ENCODE measurements around the gene PARP16.

Gene PARP16, protein sequence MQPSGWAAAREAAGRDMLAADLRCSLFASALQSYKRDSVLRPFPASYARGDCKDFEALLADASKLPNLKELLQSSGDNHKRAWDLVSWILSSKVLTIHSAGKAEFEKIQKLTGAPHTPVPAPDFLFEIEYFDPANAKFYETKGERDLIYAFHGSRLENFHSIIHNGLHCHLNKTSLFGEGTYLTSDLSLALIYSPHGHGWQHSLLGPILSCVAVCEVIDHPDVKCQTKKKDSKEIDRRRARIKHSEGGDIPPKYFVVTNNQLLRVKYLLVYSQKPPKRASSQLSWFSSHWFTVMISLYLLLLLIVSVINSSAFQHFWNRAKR

DNA sequence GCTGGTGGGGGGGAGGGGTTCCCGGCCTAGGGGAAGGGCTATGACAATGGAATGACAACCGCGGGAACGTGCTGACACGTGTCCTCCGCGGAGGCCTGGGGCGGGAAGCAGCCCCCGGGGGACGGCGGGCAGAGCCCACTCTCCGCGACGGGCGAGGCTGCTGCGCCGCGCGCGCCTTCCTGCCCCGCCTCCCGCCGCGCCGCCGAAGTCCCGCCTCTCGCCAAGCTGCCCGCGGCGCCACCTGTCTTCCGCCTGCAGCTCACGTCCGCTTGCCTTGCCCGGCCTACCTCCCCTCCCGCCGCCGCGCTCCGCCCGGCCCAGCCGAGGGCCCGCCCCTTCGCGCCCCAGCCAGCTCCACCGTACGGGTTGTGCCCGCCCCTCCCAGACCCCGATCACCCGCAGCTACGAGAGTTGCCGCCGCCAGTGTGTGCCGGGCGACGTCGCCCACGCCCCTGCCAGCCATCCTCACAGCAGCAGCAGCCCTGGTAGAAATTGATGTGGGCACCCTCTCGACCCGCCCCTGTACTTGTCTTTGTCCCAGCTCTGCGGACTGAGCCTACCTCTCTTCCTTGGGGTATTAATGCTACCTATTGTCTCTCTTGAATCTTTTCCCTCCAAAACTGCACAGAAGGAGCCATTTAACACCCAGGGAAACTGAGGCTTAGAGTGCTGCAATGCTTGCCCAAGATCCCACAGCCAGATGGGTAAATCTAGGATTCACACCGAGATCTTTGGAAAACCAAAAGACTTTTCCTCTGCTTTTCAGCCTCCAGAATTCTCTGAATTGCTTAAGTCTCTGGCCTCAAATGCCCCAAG lies at the start of gene PARP16:
Gene PARP16 (minus strand): TSS at position 180 of the 816 bp plus-strand sequence. CDS start 457 bp downstream, outside the sequence.
- peak; percentile 71 to 88 for DNase-seq (ENCODE audit: low read depth in 2 of 2, low spot score in 1 of 2)

DNA sequence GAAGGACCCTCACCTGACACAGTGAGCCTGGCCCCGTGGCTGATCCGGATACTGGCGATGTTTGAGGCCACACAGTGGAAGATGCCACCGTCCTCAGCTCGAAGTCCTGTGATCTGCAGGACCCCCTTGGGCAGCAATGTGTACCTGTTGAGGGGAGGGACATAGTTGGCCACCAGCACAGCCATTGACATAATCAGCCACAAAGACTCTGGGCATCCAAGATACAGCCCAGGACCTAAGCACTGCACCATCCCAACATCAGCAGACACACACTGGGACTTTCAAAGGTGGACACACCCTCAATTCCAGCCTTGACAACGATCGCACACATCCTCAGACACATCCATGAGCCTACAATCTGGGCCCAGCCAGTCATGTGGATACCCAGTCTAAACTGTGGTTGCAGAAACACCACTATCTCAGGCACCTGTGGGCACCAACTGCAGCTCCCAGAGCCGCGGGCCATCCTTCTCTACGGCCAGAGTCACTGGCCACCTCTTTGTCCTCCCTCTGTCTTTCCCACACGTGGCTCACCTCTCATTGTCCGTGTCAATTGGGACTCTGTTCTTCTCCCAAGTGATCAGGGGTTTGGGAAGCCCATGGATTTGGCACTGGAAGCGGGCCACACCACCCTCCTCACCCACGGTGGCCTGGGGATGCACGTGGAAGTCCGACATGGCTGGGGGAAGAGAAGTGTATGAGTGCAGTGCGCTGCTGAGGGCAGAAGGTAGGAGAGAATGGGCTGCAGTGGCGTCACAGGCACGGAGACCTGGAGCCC lies 48.8 kb upstream of the PARP16 start:
- no peak for DNase-seq (ENCODE audit: low read depth in 2 of 2, low spot score in 1 of 2)

DNA sequence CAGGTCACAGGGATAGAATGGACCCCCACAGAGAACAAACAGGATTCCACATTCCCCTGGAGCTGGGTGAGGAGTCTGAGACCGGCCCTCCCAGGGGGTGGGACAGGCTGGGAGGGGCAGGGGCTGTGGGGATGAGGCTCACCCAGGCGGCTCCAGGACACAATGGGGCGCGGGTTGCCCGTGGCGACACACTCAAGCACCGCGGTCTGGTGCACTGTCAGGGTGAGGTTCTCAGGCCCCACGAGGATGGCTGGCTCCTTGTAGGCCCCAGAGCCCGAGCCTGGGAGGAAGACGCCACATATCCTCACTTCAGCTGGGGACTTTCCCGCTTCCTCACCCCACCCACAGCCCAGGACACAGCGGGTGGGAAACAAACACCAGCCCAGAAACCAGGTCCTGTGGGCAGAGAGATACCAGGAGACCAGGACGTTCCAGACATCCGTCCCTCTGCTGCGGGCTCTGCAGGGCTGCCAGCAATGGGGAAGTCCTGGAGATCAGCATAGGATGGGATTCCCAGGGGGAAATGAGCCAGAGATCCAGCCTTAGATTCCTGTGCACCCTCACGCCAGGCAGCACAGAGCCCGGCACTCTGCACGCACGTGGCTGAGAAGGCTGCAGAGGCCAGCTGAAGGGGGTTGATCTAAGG lies 48.0 kb upstream of the PARP16 start:
- DNase-seq (ENCODE audit: low read depth in 2 of 2, low spot score in 1 of 2) = no peak

DNA sequence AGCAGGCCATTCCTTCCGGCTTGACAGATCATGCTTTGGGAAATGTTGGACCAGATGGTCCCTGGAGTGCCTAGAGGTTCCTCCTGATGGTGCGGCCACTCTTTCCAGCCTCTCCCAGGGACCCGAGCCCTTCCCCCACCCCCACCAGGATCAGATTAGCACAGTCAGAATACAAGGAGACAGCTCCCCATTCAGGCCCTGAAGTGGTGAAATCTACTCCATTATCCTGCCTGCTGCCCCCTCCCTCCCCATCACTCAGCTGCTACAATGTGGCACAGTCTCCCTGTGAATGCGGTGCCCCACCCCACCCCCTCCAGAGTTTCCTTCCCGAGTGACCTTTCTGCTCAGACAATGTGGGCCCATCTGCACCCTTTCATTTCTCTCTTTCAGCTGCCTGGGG lies 47.2 kb upstream of the PARP16 start:
- no peak for DNase-seq (ENCODE audit: low read depth in 2 of 2, low spot score in 1 of 2)

DNA sequence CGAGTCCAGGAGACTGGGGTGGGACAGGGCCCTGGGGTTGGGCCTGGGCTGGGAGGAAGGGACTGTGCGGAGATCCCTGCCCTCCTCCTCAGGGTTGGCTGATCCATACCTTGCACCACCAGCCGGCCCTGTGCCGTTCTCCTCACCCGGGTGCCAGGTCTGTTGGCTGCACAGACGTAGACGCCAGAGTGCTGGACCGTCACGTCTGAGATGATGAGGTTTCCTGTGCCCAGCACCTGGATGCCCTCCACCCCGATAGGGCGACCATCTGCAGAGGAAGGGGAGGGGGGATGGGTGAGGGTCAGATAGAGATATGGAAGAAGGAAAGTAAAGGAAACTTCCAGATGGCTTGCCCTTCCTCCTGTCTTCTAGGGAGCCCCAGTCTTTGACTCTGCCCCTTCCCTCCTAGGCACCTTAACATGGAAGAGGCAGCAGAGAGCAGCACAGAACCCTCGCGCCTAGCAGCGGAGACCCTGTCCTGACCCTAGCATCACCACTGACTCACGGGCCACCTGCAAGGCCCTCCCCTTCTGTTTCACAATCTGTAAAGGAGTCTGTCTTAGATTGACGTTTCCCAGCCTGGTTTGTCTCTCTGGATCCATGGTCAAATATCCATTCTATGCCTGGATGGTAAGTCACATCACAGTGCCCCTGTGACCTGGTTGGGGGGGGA lies 46.6 kb upstream of the PARP16 start:
- no peak for DNase-seq (ENCODE audit: low read depth in 2 of 2, low spot score in 1 of 2)

DNA sequence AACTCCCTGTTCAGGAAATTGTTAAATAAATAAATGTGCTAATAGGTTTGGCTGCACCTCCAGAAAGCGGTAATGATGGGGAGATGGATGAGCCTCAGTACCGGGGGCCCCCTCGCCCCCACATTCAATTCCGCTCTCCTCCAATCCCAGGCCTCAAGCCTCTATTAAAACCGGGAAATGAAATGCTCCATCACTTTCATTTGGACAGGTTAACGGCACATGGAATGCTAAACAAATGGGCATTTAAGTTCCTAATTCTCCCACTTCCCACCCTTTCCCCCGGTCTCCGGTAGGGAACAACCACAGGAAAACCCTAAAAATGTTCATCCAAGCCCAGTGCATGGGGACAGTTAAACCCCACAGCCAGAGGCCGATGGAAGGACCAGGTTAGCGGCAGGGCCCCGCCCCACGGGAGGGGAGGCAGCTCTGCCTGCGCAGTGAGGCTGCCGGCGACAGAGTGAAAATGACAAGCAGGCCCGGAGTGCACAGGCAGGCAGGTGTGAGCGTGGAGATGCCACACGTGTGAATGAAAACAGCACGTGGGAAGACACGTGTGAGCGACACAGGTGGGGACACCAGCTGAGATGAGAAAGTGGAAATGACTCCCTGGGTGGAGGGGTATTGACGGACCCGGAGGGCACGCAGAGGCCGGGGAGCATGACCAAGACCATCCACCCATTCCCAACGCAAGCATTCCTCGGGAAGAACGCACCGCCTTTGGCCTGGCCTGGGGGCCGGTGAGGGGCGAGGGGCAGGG lies 45.9 kb upstream of the PARP16 start:
- no peak for DNase-seq (ENCODE audit: low read depth in 2 of 2, low spot score in 1 of 2)

DNA sequence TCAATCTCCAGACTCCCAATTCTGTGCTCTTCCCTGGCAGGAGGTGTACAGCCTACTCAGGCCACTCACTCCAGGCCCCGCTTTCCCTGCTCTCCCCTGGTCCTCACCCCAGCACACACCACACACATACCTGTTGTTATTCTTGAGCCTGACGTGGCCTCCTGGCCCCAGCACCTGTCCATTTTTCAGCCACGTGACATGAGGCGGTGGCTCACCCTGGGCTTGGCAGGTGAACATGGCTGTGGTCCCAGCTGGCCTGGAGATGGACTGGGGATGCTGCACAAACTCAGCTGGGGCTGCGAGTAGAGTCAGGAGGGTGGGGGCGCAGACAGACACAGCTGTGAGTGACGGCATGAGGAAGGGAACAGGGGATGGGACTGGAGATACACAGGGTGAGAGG lies 45.1 kb upstream of the PARP16 start:
- no peak for DNase-seq (ENCODE audit: low read depth in 2 of 2, low spot score in 1 of 2)

DNA sequence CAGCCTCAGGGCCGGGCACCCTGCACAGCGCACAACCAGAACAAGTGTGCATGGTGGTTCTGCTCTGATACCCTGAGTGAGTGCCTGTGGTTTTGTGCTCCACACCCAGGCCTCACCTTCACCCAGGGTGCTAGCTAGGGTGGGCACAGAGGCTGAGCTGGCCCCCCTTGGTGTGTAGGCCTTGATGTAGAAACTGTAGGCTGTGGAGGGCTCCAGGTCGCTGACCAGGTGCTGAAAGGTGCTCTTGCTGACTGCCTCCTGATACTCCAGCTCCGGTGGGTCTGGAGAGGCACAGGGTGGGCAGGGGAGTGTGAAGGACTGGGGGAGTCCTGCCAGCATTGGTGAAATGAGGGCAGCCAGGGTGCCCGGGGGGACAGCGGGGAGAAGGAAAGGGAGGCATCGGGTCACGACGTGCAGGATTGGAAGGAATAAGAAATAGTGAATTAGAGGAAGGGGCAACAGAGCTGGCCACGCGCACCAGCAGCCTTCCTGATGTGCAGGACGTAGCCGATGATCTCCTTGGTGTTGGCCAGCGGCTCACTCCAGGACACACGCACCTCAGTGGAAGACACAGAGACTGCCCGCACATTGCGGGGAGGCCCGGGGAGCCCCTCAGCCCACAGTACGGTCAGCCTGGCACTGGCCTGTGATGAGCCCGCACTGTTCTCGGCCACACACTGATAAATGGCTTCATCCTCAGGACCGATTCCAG lies 44.4 kb upstream of the PARP16 start:
- no peak for DNase-seq (ENCODE audit: low read depth in 2 of 2, low spot score in 1 of 2)

DNA sequence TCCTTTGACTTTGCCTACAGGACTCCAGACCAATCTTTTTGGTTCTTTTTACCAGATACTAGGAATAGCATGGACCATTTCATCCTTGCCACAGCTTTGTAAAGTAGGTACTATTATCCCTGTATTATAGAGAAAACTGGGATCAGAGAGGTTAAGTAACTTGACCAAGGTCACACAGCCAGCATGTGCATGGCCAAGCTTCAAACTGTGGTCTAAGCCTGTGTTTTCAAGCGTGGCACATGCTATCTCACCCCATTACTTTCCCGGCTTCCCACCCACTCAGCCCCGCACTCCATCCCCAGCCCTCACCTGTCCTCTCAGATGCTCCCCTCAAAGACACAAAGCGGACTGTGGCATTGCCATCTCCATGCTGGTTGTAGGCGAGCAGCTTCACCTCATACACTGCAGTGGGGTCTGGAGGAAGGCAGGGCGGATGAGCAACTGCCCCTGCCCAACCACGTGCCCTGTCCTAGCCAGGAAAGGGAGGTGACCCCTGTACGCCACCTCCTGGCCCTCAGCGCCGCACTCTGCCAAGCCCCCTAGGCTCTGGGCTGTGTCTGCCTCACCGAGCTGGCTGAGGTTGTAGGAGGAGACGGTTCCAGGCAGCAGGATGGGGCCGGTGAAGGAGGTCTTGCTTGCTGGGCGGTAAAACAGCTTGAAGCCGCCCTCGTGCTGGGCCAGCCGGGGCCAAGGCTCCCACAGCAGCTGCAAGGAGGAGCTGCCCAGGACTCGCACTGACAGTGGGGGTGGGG lies 43.5 kb upstream of the PARP16 start:
- DNase-seq (ENCODE audit: low read depth in 2 of 2, low spot score in 1 of 2) = no peak

DNA sequence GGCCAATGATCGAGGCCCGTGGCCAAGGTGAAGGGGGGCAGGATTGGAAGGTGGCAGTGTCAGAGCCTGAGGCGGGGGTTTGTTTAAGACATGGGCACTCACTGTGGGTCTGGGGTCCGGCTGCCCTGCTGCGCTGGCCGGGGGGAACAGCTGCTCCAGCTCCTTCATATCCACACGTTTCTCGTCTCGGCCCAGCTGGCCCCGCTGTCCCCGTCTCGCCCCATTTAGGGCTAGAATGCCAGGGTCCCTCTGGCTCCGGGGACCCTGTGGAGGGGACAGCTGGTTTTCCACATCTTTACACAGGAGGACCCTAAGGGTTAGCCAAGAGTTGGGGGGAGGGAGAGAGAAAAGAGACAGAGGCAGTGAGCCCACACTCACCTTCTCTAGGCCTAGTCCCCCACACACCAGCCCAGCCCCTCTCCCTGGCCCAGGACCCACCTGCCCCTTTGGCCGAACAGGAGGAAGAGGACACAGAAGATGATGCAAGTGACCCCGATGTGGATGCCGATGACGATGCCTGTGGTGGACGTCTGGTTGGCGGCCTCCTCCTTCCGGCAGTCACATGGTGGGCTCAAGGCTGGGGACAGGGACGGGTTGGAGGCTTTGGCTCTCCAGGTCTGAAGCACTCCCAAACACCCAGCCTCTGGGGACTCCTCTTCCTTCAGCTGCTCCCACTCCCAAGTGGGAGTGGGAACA lies 42.8 kb upstream of the PARP16 start:
- DNase-seq (ENCODE audit: low read depth in 2 of 2, low spot score in 1 of 2) = no peak

DNA sequence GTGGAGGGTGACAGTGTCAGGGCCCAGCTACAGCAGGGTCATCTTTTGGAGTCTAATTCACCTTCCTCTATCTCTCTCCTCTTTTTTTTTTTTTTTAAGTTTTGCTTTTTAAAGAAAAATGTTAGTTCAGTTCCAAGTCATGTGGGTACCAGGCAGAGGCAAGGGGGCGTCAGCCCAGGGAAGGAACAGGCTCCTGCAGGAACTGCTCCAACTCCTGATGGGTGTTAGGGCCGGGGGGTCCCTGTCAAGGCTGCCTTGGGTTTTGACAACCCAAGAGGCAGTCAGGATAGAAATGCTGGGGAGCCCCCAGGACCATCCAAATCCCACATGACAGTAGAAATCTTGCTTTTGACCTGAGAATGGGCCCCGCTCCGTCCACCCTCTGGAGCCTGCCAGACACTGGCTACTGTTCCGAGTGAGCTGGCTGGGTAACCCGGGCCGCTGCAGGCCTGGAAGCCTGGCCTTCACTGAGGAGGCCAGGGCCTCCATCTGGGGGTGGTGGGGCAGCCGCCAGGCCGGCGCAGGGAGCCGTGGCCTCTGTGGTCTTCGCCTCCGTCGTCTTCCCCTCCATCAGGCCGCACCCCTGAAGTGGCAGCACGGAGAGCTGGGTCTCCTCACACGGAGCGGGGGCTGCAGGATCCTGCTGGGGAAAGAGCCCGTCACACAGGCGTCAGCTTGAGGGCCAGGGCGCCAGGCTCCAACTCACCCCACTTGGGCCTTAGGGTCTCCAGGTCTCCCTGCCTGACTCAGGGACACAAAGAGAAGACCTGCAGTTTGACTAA lies 42.0 kb upstream of the PARP16 start:
- DNase-seq (ENCODE audit: low read depth in 2 of 2, low spot score in 1 of 2) = no peak

DNA sequence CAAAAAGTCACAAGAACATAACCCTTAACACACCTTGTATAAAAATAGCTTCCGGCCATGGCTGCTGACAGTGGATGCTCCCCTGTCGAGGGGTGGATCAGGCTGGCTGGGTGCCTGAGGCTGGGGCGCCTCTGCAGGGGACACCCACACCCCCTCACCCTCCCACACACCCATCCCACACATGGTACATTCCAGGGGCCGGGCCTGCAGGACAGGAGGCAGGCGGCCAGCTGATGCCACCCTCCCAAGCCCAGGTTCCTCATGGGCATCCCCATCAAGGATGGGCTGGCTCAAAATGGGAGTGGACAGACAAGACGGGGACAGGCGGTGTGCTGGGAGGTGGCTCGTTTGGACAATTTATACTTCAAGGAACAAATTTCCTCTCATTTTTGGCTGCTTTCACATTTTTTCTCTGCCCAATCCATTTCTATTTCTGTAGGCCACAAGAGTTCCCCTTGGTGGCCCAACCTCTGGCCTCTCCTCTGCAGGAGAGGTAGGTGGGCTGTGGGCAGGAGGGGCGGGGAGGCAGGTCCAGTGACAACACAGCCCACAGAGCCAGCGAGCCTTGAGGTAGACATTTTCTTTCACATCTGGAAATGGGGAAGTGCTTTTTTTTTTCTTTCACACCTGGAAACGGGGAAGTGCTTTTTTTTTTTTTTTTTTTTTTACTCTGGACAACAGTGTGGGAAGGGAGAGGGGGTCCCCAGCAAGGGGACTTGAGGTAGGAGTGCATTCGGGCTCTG lies 41.1 kb upstream of the PARP16 start:
- DNase-seq (ENCODE audit: low read depth in 2 of 2, low spot score in 1 of 2) = no peak

DNA sequence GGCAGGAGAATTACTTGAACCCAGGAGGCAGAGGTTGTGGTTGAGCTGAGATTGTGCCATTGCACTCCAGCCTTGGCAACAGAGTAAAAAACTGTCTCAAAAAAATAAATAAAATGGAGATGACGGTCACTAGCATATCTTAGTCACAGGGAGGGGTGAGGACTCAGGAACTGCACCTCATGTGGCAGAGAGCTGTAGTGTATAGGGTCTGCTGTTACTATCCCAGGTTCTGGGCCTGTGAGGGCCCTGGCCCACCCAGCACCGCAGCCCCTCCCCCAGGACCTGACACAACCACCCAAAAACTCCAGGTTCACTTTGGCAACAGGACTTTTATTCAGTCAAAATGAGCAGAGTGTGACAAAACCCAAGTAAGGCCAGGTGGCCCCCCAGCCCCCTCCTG lies 40.1 kb upstream of the PARP16 start:
- no peak for DNase-seq (ENCODE audit: low read depth in 2 of 2, low spot score in 1 of 2)

DNA sequence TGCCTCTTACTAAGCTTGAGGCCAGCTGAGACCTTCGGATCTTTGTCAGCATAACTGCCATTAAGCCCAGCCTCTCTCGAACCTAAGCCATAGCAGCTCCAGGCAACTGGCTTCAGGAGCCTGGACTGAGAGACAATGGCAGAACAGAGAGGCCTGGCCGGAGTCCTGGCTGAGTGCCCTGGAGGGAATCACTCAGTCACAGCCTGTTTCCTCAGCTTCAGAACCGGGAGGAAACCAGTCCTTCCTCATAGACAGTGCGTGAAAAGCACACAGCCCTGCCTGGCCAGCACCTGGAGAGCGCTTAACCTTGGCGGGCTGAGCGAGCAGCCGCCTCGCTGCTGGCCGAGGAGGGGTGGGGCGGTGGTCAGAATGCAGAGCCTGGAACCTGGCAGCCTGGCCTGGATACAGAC lies 39.4 kb upstream of the PARP16 start:
- no peak for DNase-seq (ENCODE audit: low read depth in 2 of 2, low spot score in 1 of 2)

DNA sequence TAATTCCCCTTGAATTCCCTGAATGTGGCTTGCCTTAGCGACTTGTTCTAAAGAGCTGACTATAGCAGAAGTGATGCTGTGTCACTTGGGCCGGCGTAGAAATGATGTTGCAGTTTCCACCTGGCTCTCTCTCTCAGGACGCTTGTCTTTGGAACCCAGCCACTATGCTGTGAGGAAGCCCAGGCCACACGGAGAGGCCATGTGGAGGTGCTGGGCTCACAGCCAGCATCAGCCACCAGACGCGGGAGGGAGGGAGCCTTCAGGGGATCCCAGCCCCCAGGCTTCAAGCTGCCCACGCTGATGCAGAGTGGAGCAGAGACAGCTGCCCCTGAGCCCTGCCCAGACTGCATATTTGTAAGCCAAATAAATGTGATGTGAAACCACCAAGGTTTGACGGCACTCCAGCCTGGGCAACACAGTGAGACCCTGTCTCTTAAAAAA lies 36.4 kb upstream of the PARP16 start:
- DNase-seq (ENCODE audit: low read depth in 2 of 2, low spot score in 1 of 2) = no peak

DNA sequence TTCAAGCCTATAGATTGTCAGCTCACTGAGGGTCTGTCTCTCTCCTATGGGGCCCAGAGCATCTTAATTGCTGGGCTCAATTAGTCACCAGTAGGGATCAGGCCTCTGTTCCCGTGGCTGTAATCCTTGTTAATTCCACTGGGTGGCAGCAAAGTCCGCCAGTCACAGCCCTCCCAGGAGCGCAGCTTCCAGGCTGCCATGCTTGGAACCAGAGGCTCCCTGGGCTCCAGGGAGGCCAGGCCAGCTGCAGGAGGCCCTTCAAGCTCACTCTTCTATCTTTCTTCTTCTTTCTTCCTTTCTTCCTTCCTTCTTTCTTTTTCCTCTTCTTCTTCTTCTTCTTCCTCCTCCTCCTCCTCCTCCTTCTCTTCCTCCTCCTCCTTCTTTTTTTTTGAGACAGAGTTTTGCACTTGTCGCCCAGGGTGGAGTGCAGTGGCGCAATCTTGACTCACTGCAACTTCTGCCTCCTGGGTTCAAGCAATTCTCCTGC lies 32.2 kb upstream of the PARP16 start:
- peak; percentile 47 to 50 for DNase-seq (ENCODE audit: low read depth in 2 of 2, low spot score in 1 of 2)
